H9 (cell line): ENCODE data around the gene PTRHD1. TPM values are rescaled to one million over a fixed set of nuclear protein-coding genes. Genes with fewer than 3 reads are reported as not detected.

Experiments used
- DNase-seq: peaks from one replicate; pipeline ENCODE4 v3.0.0-alpha.2; 2017
- H2AFZ ChIP-seq: one replicate; pipeline ENCODE4 v1.6.1; 2013; ENCODE audit warnings: mild to moderate bottlenecking, low read length, control low read depth, moderate library complexity
- H2AK5ac ChIP-seq: 2 replicates; pipeline ENCODE4 v1.6.1; 2013; ENCODE audit warnings: low read length, control low read depth, mixed read lengths; ENCODE audit not compliant: insufficient read length
- H2BK120ac ChIP-seq: one replicate; pipeline ENCODE4 v1.6.1; 2013; ENCODE audit warnings: low read depth, mild to moderate bottlenecking, low read length, control low read depth, inconsistent platforms; ENCODE audit not compliant: poor library complexity, severe bottlenecking
- H2BK12ac ChIP-seq: 2 replicates; pipeline ENCODE4 v1.6.1; 2013; ENCODE audit warnings: low read length, control low read depth, mixed read lengths, low read depth; ENCODE audit not compliant: insufficient read length
- H2BK15ac ChIP-seq: 2 replicates; pipeline ENCODE4 v1.6.1; 2013; ENCODE audit warnings: low read depth, low read length, control low read depth
- H2BK20ac ChIP-seq: one replicate; pipeline ENCODE4 v1.6.1; 2013; ENCODE audit warnings: low read depth, mild to moderate bottlenecking, low read length, control low read depth, inconsistent platforms; ENCODE audit not compliant: poor library complexity, severe bottlenecking
- H2BK5ac ChIP-seq: 2 replicates; pipeline ENCODE4 v1.6.1; 2013; ENCODE audit warnings: low read length, control low read depth, mixed read lengths; ENCODE audit not compliant: insufficient read length
- H3K14ac ChIP-seq: 2 replicates; pipeline ENCODE4 v1.6.1; 2013; ENCODE audit warnings: low read length, control low read depth; ENCODE audit not compliant: insufficient read depth
- H3K18ac ChIP-seq: 2 replicates; pipeline ENCODE4 v1.6.1; 2013; ENCODE audit warnings: low read depth, mild to moderate bottlenecking, mixed read lengths, low read length, control low read depth; ENCODE audit not compliant: insufficient read length
- H3K23ac ChIP-seq: 2 replicates; pipeline ENCODE4 v1.6.1; 2013; ENCODE audit warnings: low read length, control low read depth, mixed read lengths, low read depth; ENCODE audit not compliant: insufficient read length
- H3K23me2 ChIP-seq: 2 replicates; pipeline ENCODE4 v1.6.1; 2013; ENCODE audit warnings: low read depth, mild to moderate bottlenecking, mixed read lengths, low read length, control low read depth; ENCODE audit not compliant: insufficient read length, poor library complexity, severe bottlenecking
- H3K27ac ChIP-seq: 2 replicates; pipeline ENCODE4 v1.5.1; 2013; ENCODE audit warnings: low read length, control low read depth, mixed read lengths, low read depth; ENCODE audit not compliant: insufficient read length
- H3K27me3 ChIP-seq: 2 replicates; pipeline ENCODE4 v1.6.1; 2013; ENCODE audit warnings: low read length, control low read depth, inconsistent platforms; ENCODE audit not compliant: insufficient read depth
- H3K4ac ChIP-seq: 2 replicates; pipeline ENCODE4 v1.6.1; 2013; ENCODE audit warnings: low read depth, mild to moderate bottlenecking, control low read depth, inconsistent platforms, low read length, moderate library complexity
- H3K4me1 ChIP-seq: 2 replicates; pipeline ENCODE4 v1.6.1; 2013; ENCODE audit warnings: low read length, control low read depth, inconsistent platforms; ENCODE audit not compliant: insufficient read depth
- H3K4me2 ChIP-seq: 2 replicates; pipeline ENCODE4 v1.6.1; 2013; ENCODE audit warnings: low read length, control low read depth, mixed read lengths; ENCODE audit not compliant: insufficient read length, insufficient read depth
- H3K56ac ChIP-seq: 2 replicates; pipeline ENCODE4 v1.6.1; 2013; ENCODE audit warnings: low read depth, mild to moderate bottlenecking, mixed read lengths, low read length, control low read depth; ENCODE audit not compliant: insufficient read length
- H3K79me1 ChIP-seq: 2 replicates; pipeline ENCODE4 v1.6.1; 2013; ENCODE audit warnings: low read depth, mild to moderate bottlenecking, moderate library complexity, low read length, control low read depth, inconsistent platforms; ENCODE audit not compliant: insufficient read depth, poor library complexity, severe bottlenecking
- H3K79me2 ChIP-seq: 2 replicates; pipeline ENCODE4 v1.6.1; 2013; ENCODE audit warnings: low read length, control low read depth, inconsistent platforms; ENCODE audit not compliant: insufficient read depth
- H3K9ac ChIP-seq: 2 replicates; pipeline ENCODE4 v1.6.1; 2013; ENCODE audit warnings: low read length, control low read depth, mixed read lengths; ENCODE audit not compliant: insufficient read length; ENCODE audit errors: extremely low read depth
- H3K9me3 ChIP-seq: one replicate; pipeline ENCODE4 v1.6.1; 2013; ENCODE audit warnings: low read depth, low read length, inconsistent platforms; ENCODE audit not compliant: control insufficient read depth
- H3T11ph ChIP-seq: one replicate; pipeline ENCODE4 v1.6.1; 2013; ENCODE audit warnings: mild to moderate bottlenecking, low read length, control low read depth, inconsistent platforms
- H4K20me1 ChIP-seq: one replicate; pipeline ENCODE4 v1.6.1; 2013; ENCODE audit not compliant: control insufficient read depth, insufficient read length, insufficient read depth
- H4K5ac ChIP-seq: 2 replicates; pipeline ENCODE4 v1.6.1; 2013; ENCODE audit warnings: low read depth, mild to moderate bottlenecking, mixed read lengths, low read length, control low read depth; ENCODE audit not compliant: insufficient read length
- H4K8ac ChIP-seq: replicated peaks from 2 replicates; pipeline ENCODE4 v1.6.1; 2013; ENCODE audit warnings: low read length, control low read depth, mixed read lengths, low read depth; ENCODE audit not compliant: insufficient read length
- H4K91ac ChIP-seq: 2 replicates; pipeline ENCODE4 v1.6.1; 2013; ENCODE audit warnings: low read depth, mild to moderate bottlenecking, moderate library complexity, mixed read lengths, low read length, control low read depth; ENCODE audit not compliant: insufficient read length
- H3K27ac Mint-ChIP-seq, 3 experiments: 2 replicates in 2 of 3; 3 replicates in 1 of 3; pipeline ENCODE4 v1.8.0; 2020 to 2021; ENCODE audit warnings: mixed read lengths in 3 of 3, mild to moderate bottlenecking in 1 of 3, moderate library complexity in 1 of 3
- H3K27me3 Mint-ChIP-seq: 2 replicates; pipeline ENCODE4 v1.8.0; 2021; ENCODE audit warnings: low read depth, mild to moderate bottlenecking, moderate library complexity, mixed read lengths
- H3K36me3 Mint-ChIP-seq, 3 experiments: 2 replicates in 2 of 3; 3 replicates in 1 of 3; pipeline ENCODE4 v1.8.0; 2020 to 2021; ENCODE audit warnings: low read depth in 3 of 3, mixed read lengths in 3 of 3; ENCODE audit not compliant: insufficient read depth in 1 of 3
- H3K4me1 Mint-ChIP-seq, 2 experiments: 2 replicates each; pipeline ENCODE4 v1.8.0; 2020; ENCODE audit warnings: mixed read lengths in 2 of 2
- H3K4me3 Mint-ChIP-seq, 2 experiments: 2 replicates in 1 of 2; 3 replicates in 1 of 2; pipeline ENCODE4 v1.8.0; 2020 to 2021; ENCODE audit warnings: mild to moderate bottlenecking in 2 of 2, mixed read lengths in 2 of 2, moderate library complexity in 1 of 2
- H3K9me3 Mint-ChIP-seq, 2 experiments: 2 replicates in 1 of 2; 3 replicates in 1 of 2; pipeline ENCODE4 v1.8.0; 2020; ENCODE audit warnings: mild to moderate bottlenecking in 2 of 2, mixed read lengths in 2 of 2, moderate library complexity in 1 of 2
- CTCF ChIP-seq: fragments of 200-600 bp; sonication (generic); conservative IDR thresholded peaks from 3 replicates; pipeline ENCODE4 v1.8.0; 2021; ENCODE audit warnings: antibody characterized with exemption, mild to moderate bottlenecking
- WGBS: extraction: QIAGEN DNeasy Blood & Tissue Kit; methylation state at CpG from one replicate; pipeline ENCODE4 v1.1.7; 2013; ENCODE audit warnings: missing lambda C conversion rate, low lambda C conversion rate, mixed read lengths; ENCODE audit not compliant: insufficient read length; ENCODE audit errors: extremely low coverage; 5-methylcytosine and 5-hydroxymethylcytosine counted together
- total RNA-seq: library from RNA; stranded (reverse); gene quantifications from 2 replicates; pipeline ENCODE4 v1.2.1, GENCODE V29; 2021

The PTRHD1 gene
- total RNA-seq, 1 experiment from 2014 or later: 43.7 TPM

GRCh38 chr2:24740142-24740541 is 53.0 kb downstream of the PTRHD1 start:
- DNase-seq: no peak
- Histone ChIP-seq H4K5ac (no peak overlapping the region), H4K91ac (no peak overlapping the region), H2BK120ac (no peak overlapping the region), H2BK20ac (no peak overlapping the region), H3K27me3 (no peaks in the 10 kb centered on the region), H2BK15ac (no peak overlapping the region), H3K18ac (no peak overlapping the region), H3K9me3 (no peaks in the 10 kb centered on the region), H4K20me1 (no peaks in the 10 kb centered on the region), H3K4me2 (no peak overlapping the region), H3T11ph (no peak overlapping the region), H3K4me1 (no peaks in the 10 kb centered on the region), H3K14ac (no peak overlapping the region), H3K23ac (no peak overlapping the region), H2BK12ac (no peak overlapping the region), H3K27ac (no peak overlapping the region), H2BK5ac (no peak overlapping the region), H2AK5ac (no peak overlapping the region), H4K8ac (no peak overlapping the region), H3K4ac (no peak overlapping the region), H2AFZ (no peak overlapping the region), H3K79me1 (no peaks in the 10 kb centered on the region), H3K9ac (no peak overlapping the region), H3K23me2 (no peaks in the 10 kb centered on the region), H3K56ac (no peak overlapping the region), H3K79me2 (no peaks in the 10 kb centered on the region)
- TF ChIP-seq CTCF: no peak
- H3K9me3 Mint-ChIP-seq: no peaks in the 10 kb centered on the region
- no peaks in the 10 kb centered on the region for H3K36me3 Mint-ChIP-seq
- no peak overlapping the region for H3K27ac Mint-ChIP-seq
- H3K4me3 Mint-ChIP-seq: no peak overlapping the region
- peaks cover 0 to 3% of the 10 kb centered on the region in 2 experiments; a peak in 1 of 4 replicates for H3K4me1 Mint-ChIP-seq
- no peaks in the 10 kb centered on the region for H3K27me3 Mint-ChIP-seq
- WGBS: no CpG with 5 or more reads among the region's 1 CpG

Other genes starting within 250 kb of the PTRHD1 start
- gene CENPO, start within 50 bp of the PTRHD1 start, total RNA-seq: 47.3 and 49.5 TPM in 2 replicates
- gene ADCY3, start 126.8 kb upstream of the PTRHD1 start, total RNA-seq: 39.5 and 43.0 TPM in 2 replicates
- gene DNAJC27, start 178.6 kb upstream of the PTRHD1 start, total RNA-seq: 4.6 and 5.1 TPM in 2 replicates
- gene EFR3B, start 248.7 kb upstream of the PTRHD1 start, total RNA-seq: 7.0 and 7.2 TPM in 2 replicates